Adrenal gland (tissue), 12 donors: ENCODE data around the gene DES. TPM values are rescaled to one million over a fixed set of nuclear protein-coding genes. Genes with fewer than 3 reads are reported as not detected.

Source experiments
- DNase-seq, 7 donors: peaks; one replicate each; pipeline ENCODE4 v3.0.0-alpha.2; 2019 to 2020
- H3K27ac ChIP-seq, 5 donors: fragments of 200-600 bp; sonication (generic) in 4 of 5; 1 replicate in 3 of 5; 2 replicates in 2 of 5; pipeline versions ENCODE4 v1.5.1 to v1.8.0; 2016 to 2020; ENCODE audit warnings: mild to moderate bottlenecking in 1 of 5
- H3K27me3 ChIP-seq: fragments of 200-600 bp; 2 replicates; pipeline ENCODE4 v1.8.0; 2021
- H3K36me3 ChIP-seq, 2 donors: fragments of 200-600 bp; replicated peaks in 1 of 2; 1 replicate in 1 of 2; 2 replicates in 1 of 2; pipeline versions ENCODE4 v1.5.1 to v1.8.0; 2018 to 2022
- H3K4me1 ChIP-seq, 2 donors: fragments of 200-600 bp; replicated peaks in 1 of 2; 1 replicate in 1 of 2; 2 replicates in 1 of 2; pipeline versions ENCODE4 v1.5.1 to v1.8.0; 2018 to 2021
- H3K4me3 ChIP-seq, 4 donors: fragments of 200-600 bp; sonication (generic) in 3 of 4; one replicate each; pipeline ENCODE4 v1.5.1; 2016 to 2018
- H3K9me3 ChIP-seq, 3 donors: fragments of 200-600 bp; sonication (generic) in 1 of 3; replicated peaks in 1 of 3; 1 replicate in 2 of 3; 2 replicates in 1 of 3; pipeline versions ENCODE4 v1.5.1 to v1.8.0; 2016 to 2021
- CTCF ChIP-seq, 6 experiments: fragments of 450-650 bp in 4 of 6; fragments of 200-600 bp in 2 of 6; sonication (generic) in 1 of 6; IDR thresholded peaks; 1 replicate in 5 of 6; 2 replicates in 1 of 6; pipeline versions ENCODE4 v1.5.1 to v1.8.0; 2016 to 2021; ENCODE audit warnings: antibody characterized with exemption in 6 of 6, mild to moderate bottlenecking in 2 of 6, moderate library complexity in 1 of 6
- POLR2A ChIP-seq, 2 donors: fragments of 450-650 bp; IDR thresholded peaks; one replicate each; pipeline ENCODE4 v1.6.1; 2017; ENCODE audit warnings: antibody characterized with exemption in 2 of 2, mild to moderate bottlenecking in 2 of 2, moderate library complexity in 1 of 2
- WGBS, 4 donors: extraction: QIAGEN DNeasy Blood & Tissue Kit in 2 of 4; methylation state at CpG; one replicate each; pipeline versions ENCODE4 v1.1.5 to v1.1.7; 2013 to 2017; 5-methylcytosine and 5-hydroxymethylcytosine counted together
- intact Hi-C, 2 donors: fragments of 100-400 bp; cut with DNase I; formaldehyde crosslinking; loops; one replicate each; pipeline versions ENCODE4 v1.14.1 to v1.15.0; 2022 to 2023
- polyA plus RNA-seq, 3 donors: library from polyadenylated mRNA; stranded (reverse); fragments of 200-250 nt in 2 of 3; fragments of 350-450 nt in 1 of 3; fragmentation: Illumina TruSeq in 1 of 3; extraction: RNeasy Lipid Tissue Mini Kit (QIAGEN cat#74804) in 1 of 3; gene quantifications; one replicate each; pipeline ENCODE4 v1.2.3, GENCODE V29; 2013 to 2014
- total RNA-seq, 9 donors: library from RNA; depleted of rRNA in 4 of 9; stranded (reverse); fragments of >200 nt in 4 of 9; fragments of 120-200 nt in 1 of 9; fragmentation: NEBNext Ultra II Directional in 1 of 9; extraction: Animal tissue kit (Norgen Biotek cat#: 25700) in 1 of 9; gene quantifications; one replicate each; pipeline versions ENCODE4 v1.1.0 to v1.2.4, GENCODE V29; 2013 to 2023
- donor health status: healthy with polysubstance abuse.
- donor health status: Bipolar disorder and iron deficiency.
- donor health status: DM: yes; HTN: yes; CAD: no.
- donor health status: DM: no; HTN: no; CAD: no.
- donor health status: DM: no; HTN: no; CAD: no.
- donor health status: DM: yes; HTN: yes; CAD: no.

DES gene
- total and polyA plus RNA-seq, 12 donors, result 0.94 to 283 (median 11.4) TPM

GRCh38 chr2:219464286-219465032, 46.3 kb downstream of the DES start:
- Histone ChIP-seq H3K4me1 (no peaks in the 10 kb centered on the region), H3K27me3 (no peaks in the 10 kb centered on the region), H3K36me3 (no peaks in the 10 kb centered on the region), H3K4me3 (no peak overlapping the region), H3K9me3 (no peaks in the 10 kb centered on the region), H3K27ac (no peak overlapping the region)
- WGBS, 4 donors, result 80 to 89% (median 85%) methylated on average over 17 to 21 of the region's 21 CpGs
- intact Hi-C loops, result loop anchor here in 1 of 2 donors (5.0 kb wide), 1 partner anchor 73 kb away; no protein-coding TSS in a partner anchor
- no peak for DNase-seq
- TF ChIP-seq POLR2A (IDR thresholded peaks at IDR 0.05) (no peak), CTCF (IDR thresholded peaks at IDR 0.05) (no peak)

GRCh38 chr2:219465659-219466561, 47.7 kb downstream of the DES start:
- no peak overlapping the region for H3K4me3 ChIP-seq
- no peak for DNase-seq
- intact Hi-C loops, result no loop called here
- H3K27ac ChIP-seq, result no peak overlapping the region
- 82 to 89% (median 88%) methylated on average over 20 to 47 of the region's 47 CpGs for WGBS, 4 donors
- H3K36me3 ChIP-seq, result no peaks in the 10 kb centered on the region
- H3K4me1 ChIP-seq, result no peaks in the 10 kb centered on the region
- H3K27me3 ChIP-seq, result no peaks in the 10 kb centered on the region
- TF ChIP-seq CTCF (IDR thresholded peaks at IDR 0.05) (no peak), POLR2A (IDR thresholded peaks at IDR 0.05) (no peak)
- no peaks in the 10 kb centered on the region for H3K9me3 ChIP-seq

- Histone ChIP-seq H3K27ac (no peak overlapping the region), H3K4me1 (no peaks in the 10 kb centered on the region)
- 77 to 86% (median 82%) methylated on average over 18 to 28 of the region's 28 CpGs for WGBS, 4 donors
These were observed 48.9 kb downstream of the DES start for GRCh38 chr2:219466816-219467735.

More at GRCh38 chr2:219466816-219467735, 48.9 kb downstream of the DES start:
- TF ChIP-seq POLR2A (IDR thresholded peaks at IDR 0.05) (no peak), CTCF (IDR thresholded peaks at IDR 0.05) (no peak)
- intact Hi-C loops, result no loop called here
- no peaks in the 10 kb centered on the region for H3K27me3 ChIP-seq
- DNase-seq, result no peak
- no peak overlapping the region for H3K4me3 ChIP-seq
- H3K36me3 ChIP-seq, result no peaks in the 10 kb centered on the region
- no peaks in the 10 kb centered on the region for H3K9me3 ChIP-seq
